ENCODE measurements around the gene CCDC195.
A peak's percentile ranks its signal among the peaks of the same experiment; 100 is the strongest.

Gene CCDC195
- total RNA-seq = 0 to 0.03 (median 0) reads per million in 18 experiments

GRCh38 chr2:224716201-224716600 is at the start of gene CCDC195:
Gene CCDC195, minus strand, starts transcription at chr2:224716365. Its CDS starts 0 bp downstream, at chr2:224716365.
- no peak for DNase-seq

DNA sequence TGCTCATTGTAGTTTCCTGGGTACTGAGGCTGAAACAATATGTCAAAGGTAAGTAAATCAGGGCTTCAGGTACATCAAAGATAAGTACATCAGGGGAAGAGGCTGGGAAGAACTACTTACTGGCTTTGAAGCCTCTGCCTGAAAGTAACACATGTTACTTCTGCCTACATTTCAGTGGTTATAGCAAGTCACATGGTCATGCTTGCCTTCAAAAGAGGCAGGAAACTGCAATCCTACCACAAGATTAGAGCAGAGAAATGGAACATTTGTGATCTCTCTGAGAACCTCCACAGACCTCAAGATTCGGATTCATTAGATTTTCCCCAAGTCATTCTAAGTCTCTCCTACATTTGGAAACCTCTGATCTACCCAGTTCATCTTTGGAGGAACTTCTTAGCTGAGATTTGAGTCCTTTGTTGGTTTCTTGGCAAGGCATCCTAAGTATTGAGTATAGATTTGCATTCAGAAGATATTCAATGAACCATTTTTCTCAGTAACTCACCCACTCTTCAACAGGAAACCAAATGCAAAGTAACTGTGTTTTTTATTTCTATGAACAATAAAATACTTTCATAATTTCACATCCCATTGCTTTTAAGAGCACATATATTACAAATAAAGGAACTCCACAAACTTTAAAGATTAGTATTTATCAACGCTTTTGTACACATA is 48.5 kb upstream of the CCDC195 start:
- DNase-seq = no peak

DNA sequence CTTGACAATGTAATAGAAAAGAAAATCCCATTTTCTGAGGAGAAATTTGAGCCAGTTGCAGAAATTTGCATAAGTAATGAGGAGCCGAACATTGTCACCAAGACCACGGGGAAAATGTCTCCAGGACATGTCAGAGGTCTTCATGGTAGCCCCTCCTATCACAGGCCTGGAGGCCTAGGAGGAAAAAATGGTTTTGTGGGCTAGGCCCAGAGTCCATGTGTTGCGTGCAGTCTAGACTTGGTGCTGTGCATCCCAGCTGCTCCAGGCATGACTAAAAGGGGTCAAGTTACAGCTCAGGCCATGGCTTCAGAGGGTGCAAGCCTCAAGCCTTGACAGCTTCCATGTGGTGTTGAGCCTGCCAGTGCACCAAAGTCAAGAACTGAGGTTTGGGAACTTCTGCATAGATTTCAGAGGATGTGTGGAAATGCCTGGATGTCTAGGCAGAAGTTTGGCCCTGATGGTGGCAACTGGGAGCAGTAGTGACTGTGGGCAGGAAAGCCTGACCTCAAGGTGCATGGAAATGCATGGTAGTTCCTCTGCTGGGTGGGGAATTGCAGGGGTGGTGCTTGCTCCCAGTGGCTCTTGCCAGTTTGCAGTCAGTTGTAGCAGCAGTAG is 41.9 kb upstream of the CCDC195 start:
- DNase-seq = no peak

DNA sequence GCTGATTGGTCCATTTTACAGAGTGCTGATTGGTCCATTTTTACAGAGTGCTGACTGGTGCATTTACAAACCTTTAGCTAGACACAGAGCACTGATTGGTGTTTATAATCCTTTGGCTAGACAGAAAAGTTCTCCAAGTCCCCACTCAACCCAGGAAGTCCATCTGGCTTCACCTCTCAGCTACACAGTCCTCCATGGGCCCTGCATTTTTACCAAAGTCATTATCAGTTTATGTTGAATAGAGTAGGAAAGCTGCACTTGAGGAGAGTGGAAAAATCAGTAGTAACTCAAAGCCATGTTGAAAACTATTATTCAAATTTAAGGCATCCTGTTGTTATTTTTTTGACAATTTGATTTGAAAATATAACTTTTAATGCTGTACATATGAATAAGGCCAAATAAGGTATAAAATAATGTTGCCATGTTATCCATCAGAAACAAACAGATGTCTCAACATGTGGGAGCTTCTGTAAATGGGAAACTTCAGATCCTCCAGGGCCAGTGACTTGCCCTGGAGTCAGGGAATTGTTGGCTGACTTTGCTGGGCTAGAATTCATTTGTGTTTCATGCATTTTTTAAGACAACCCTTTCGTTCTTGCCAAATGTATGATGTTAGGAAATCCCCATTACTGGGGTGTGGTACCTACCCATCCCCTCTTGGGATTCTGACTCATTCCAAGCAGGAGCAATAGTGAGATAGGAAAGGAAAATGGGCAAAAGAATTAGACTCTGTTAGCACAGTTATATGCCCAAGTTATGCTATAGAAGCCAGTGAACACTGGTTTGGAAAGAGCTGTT is 37.8 kb upstream of the CCDC195 start:
- no peak for DNase-seq

DNA sequence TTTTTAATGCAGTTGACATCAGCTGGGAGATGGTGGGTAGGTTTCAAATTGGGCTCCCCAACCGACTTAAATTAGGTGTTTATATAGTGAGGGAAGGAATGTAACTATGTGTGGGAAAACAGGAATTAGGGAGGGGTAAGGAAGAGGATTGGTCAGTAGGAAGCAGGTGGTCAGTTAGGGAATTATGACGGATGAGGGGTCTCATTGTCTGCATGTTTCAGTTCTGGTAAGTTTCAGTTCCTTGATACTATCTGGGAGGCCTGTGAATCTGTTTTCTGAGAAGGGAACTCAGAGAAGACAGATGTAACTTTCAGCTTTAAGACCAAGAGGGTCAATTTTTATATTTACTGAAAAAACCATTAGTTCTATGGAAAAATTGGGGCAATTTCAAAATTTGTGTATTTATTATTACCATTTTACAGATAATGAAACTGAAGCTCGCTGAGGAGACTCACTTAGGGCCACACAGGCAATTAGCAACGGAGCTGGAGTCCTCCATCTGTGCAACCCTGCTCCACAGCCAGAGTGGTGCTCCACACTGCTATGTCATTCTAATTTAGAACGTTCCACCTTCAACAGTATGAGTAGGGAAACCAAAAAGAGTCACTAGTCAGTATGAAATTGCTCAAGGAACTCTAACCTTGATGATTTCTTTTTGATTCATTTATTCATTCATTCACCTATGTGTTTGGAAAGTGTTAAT is 36.0 kb upstream of the CCDC195 start:
- no peak for DNase-seq

- no peak for DNase-seq
Observed at GRCh38 chr2:224749136-224749535, 33.0 kb upstream of the CCDC195 start.

DNA sequence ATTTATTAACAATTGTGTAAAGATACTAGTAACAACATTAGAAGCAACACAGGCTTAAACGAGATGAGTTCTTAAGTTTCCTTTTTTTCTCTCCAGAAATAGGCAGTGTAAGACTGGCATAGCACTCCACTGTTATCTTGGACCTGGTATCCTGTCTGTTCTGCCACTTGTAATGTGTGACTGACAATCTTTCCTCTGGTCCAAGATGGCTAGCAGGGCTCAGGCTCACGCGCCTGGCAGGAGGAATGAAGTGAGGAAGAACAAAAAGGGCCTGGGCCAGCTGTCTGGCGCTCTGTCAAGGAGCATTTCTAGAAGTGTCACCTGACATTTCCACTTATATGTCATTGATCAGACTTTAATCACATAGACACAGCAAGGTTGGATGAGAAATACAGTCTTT is 31.6 kb upstream of the CCDC195 start:
- no peak for DNase-seq

DNA sequence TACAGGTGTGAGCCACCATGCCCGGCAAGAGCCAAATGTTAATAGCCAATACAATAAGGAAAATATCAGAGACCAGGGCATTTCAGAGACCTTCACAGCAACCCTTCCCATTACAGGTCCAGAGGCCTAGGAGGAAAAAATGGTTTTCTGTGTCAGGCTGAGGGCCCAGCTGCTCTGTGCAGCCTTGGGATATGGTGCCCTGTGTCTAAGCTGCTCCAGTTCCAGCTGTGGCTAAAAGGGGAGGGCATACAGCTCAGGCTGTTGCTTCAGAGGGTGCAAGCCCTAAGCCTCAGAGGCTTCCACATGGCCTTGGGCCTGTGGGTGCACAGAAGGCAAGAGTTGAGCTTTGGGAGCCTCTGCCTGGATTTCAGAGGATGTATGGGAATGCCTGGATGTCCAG is 20.1 kb upstream of the CCDC195 start:
- no peak for DNase-seq

DNA sequence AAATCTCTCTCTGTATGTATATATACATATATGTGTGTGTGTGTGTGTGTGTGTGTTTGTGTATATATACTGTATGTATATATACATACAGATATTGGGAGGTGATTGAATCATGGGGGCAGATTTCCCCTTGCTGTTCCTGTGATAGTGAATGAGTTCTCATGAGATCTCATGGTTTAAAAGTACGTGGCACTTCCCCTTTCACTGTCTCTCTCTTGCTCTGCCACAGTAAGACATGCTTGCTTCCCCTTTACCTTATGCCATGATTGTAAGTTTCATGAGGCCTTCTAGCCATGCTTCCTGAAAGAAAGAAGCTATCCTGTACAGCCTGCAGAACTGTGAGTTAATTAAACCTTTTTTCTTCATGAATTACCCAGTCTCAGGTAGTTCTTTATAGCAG is 18.8 kb upstream of the CCDC195 start:
- DNase-seq = peak in 1 of 2 donors; percentile 16

- DNase-seq = no peak
Observed at GRCh38 chr2:224731665-224732064, 15.5 kb upstream of the CCDC195 start.

GRCh38 chr2:224729435-224729834 is 13.3 kb upstream of the CCDC195 start:
- DNase-seq = no peak

GRCh38 chr2:224724331-224724730 is 8.2 kb upstream of the CCDC195 start:
- no peak for DNase-seq

GRCh38 chr2:224723586-224724217 is 7.5 kb upstream of the CCDC195 start:
- no peak for DNase-seq

DNA sequence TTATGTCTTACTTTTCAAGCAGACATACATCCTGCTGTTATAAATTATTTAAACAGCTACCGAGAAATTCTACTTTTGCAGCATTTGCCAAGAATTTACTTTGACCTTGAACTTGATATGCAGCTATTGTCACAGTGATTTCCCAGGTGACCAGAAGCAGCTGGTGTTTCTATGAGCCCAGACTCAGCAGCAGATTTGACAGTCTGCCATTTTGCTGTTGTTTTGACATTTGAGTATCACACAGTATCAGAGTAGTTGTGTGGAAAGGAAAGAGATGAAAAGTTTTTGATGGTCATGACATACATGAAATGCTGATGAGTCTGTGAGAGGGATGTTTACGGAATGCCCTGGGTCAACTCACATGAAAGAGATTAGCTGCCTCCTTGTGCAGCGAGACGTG is 6.6 kb upstream of the CCDC195 start:
- DNase-seq = no peak

DNA sequence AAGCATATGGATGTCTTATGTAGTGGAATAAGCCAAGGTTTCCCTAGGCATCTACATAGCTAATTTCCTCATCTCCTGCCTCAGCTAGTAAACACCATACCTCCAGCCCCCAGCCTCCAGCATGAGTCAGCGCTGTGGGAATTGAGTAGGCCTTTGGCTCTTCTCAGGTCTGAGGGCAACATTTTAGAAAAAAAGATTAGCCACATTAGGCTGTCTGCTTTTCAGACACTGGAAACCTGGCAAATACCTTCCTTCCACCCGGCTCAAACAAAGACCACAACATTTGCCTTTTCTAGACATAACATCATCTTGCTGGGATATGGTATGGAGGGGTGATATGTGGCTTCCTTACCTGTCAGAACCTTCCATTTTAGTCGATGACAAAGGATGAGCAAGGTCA is 6.1 kb upstream of the CCDC195 start:
- DNase-seq = no peak

- no peak for DNase-seq
Observed at GRCh38 chr2:224716921-224717320, 756 bp upstream of the CCDC195 start.

- DNase-seq = no peak
Observed at GRCh38 chr2:224711859-224712665, 4.1 kb downstream of the CCDC195 start.

DNA sequence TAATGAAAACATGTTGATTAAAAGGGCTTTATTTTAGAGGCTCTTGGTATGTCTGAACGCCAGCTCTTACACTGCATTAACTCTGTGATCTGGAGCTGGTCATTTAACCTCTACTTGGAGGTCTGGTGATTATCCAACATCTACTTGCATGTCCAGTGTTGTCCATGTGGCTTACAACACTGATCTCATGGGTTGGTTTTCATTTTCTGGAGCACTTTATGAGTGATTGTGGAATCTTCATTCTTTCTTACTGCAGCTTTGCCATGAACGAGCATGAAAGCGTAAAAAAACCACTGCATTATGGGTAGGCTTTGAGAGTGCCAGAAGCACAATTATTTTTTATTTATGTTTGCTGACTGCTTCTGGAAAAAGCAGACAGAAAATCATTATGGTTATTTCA is 4.8 kb downstream of the CCDC195 start:
- DNase-seq = no peak

- DNase-seq = no peak
Observed at GRCh38 chr2:224709301-224709700, 6.9 kb downstream of the CCDC195 start.

- DNase-seq = no peak
Observed at GRCh38 chr2:224694502-224694901, 21.7 kb downstream of the CCDC195 start.

- no peak for DNase-seq
Observed at GRCh38 chr2:224691563-224691962, 24.6 kb downstream of the CCDC195 start.

- DNase-seq = no peak
Observed at GRCh38 chr2:224690868-224691267, 25.3 kb downstream of the CCDC195 start.
